Colonic mucosa (tissue), 4 donors: Measurements from ENCODE around the gene COL23A1. TPM values are rescaled to one million over a fixed set of nuclear protein-coding genes. Genes with fewer than 3 reads are reported as not detected.

ENCODE experiments used
- DNase-seq: peaks from one replicate; pipeline ENCODE4 v3.0.0-alpha.2; 2020
- H3K27ac ChIP-seq: fragments of 200-600 bp; one replicate; pipeline ENCODE4 v1.8.0; 2021
- H3K27me3 ChIP-seq: fragments of 200-600 bp; one replicate; pipeline ENCODE4 v1.8.0; 2021
- H3K36me3 ChIP-seq: fragments of 200-600 bp; one replicate; pipeline ENCODE4 v1.8.0; 2021
- H3K4me1 ChIP-seq: fragments of 200-600 bp; one replicate; pipeline ENCODE4 v1.8.0; 2021; ENCODE audit warnings: mild to moderate bottlenecking
- H3K4me3 ChIP-seq: fragments of 200-600 bp; one replicate; pipeline ENCODE4 v1.8.0; 2021
- H3K9ac ChIP-seq, 2 donors: one replicate each; pipeline ENCODE4 v1.7.0; 2013; ENCODE audit warnings: control low read depth in 2 of 2, low read depth in 2 of 2, low read length in 2 of 2
- H3K9me3 ChIP-seq: fragments of 200-600 bp; one replicate; pipeline ENCODE4 v1.8.0; 2021
- CTCF ChIP-seq: fragments of 200-600 bp; IDR thresholded peaks from one replicate; pipeline ENCODE4 v1.8.0; 2022; ENCODE audit warnings: antibody characterized with exemption, mild to moderate bottlenecking
- intact Hi-C: fragments of 100-400 bp; cut with DNase I; formaldehyde crosslinking; loops from one replicate; pipeline ENCODE4 v1.14.1; 2022
- total RNA-seq, 2 donors: library from RNA; stranded (reverse); fragmentation: NEBNext Ultra II Directional in 1 of 2; extraction: Animal tissue kit (Norgen Biotek cat#: 25700) in 1 of 2; gene quantifications; one replicate each; pipeline ENCODE4 v1.2.1, GENCODE V29; 2021
- donor health status: healthy.
- donor health status: DM: no; HTN: no; CAD: no.
- donor health status: DM: no; HTN: no; CAD: no.

Gene COL23A1
- total RNA-seq, 2 donors from 2014 or later: 0.37 to 0.49 TPM

- H3K9me3 ChIP-seq: no peaks in the 10 kb centered on the region
- no peak for DNase-seq
- no peaks in the 10 kb centered on the region for H3K27me3 ChIP-seq
- H3K9ac ChIP-seq: no peak overlapping the region
- H3K27ac ChIP-seq: no peak overlapping the region
- intact Hi-C loops: no loop called here
- no peaks in the 10 kb centered on the region for H3K4me1 ChIP-seq
- TF ChIP-seq CTCF: no peak
- no peaks in the 10 kb centered on the region for H3K36me3 ChIP-seq
- no peak overlapping the region for H3K4me3 ChIP-seq
Observed at GRCh38 chr5:178441486-178442270, 148.5 kb downstream of the COL23A1 start.

GRCh38 chr5:178440181-178440580 is 150.0 kb downstream of the COL23A1 start:
- no peak for TF ChIP-seq CTCF
- no peaks in the 10 kb centered on the region for H3K36me3 ChIP-seq
- H3K4me1 ChIP-seq: no peaks in the 10 kb centered on the region
- no peak for DNase-seq
- no peak overlapping the region for H3K27ac ChIP-seq
- H3K9me3 ChIP-seq: no peaks in the 10 kb centered on the region
- no peak overlapping the region for H3K4me3 ChIP-seq
- H3K27me3 ChIP-seq: no peaks in the 10 kb centered on the region
- intact Hi-C loops: no loop called here
- no peak overlapping the region for H3K9ac ChIP-seq

DNA sequence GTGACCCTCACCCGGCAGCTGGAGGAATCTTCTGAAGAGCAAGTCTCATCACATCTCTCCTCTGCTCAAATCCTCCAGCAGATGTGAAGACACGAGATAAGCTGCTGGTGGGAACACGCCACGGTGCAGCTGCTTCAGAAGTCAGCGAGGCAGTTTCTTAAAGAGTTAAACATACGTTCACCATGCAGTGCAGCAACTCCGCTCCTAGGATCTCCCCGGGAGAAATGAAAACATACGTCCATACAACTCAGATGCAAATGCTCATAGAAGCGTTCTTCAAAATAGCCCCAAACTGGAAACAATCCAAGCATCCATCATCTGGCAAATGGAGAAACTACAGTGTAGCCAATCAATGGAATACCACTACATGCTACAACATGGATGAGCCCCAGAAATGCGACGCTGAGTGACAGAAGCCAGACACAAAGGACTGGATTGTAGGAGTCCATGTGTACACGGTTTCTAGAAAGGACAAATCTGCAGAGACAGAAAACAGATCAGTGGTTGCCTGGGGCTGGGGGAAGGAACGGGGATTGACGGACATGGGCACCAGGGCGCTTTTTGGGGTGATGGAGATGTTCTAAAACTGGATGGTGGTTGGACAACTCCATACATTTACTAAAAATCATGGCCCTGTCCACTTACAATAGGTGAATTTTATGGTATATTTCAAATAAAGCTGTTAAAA is 150.6 kb downstream of the COL23A1 start:
- Histone ChIP-seq H3K4me3 (no peak overlapping the region), H3K36me3 (no peaks in the 10 kb centered on the region), H3K9me3 (no peaks in the 10 kb centered on the region), H3K9ac (no peak overlapping the region), H3K27ac (no peak overlapping the region), H3K4me1 (no peaks in the 10 kb centered on the region), H3K27me3 (no peaks in the 10 kb centered on the region)
- TF ChIP-seq CTCF: no peak
- intact Hi-C loops: no loop called here
- DNase-seq: no peak

- no peak overlapping the region for H3K9ac ChIP-seq
- no peaks in the 10 kb centered on the region for H3K4me1 ChIP-seq
- no peak for TF ChIP-seq CTCF
- H3K27me3 ChIP-seq: no peaks in the 10 kb centered on the region
- H3K36me3 ChIP-seq: no peaks in the 10 kb centered on the region
- intact Hi-C loops: no loop called here
- no peak overlapping the region for H3K4me3 ChIP-seq
- no peak for DNase-seq
- no peaks in the 10 kb centered on the region for H3K9me3 ChIP-seq
- H3K27ac ChIP-seq: no peak overlapping the region
Observed at GRCh38 chr5:178438796-178439195, 151.4 kb downstream of the COL23A1 start.

GRCh38 chr5:178437386-178438075 is 152.7 kb downstream of the COL23A1 start:
- Histone ChIP-seq H3K9me3 (no peaks in the 10 kb centered on the region), H3K36me3 (no peaks in the 10 kb centered on the region), H3K27me3 (no peaks in the 10 kb centered on the region), H3K27ac (no peak overlapping the region), H3K4me3 (no peak overlapping the region), H3K4me1 (no peaks in the 10 kb centered on the region), H3K9ac (no peak overlapping the region)
- no peak for DNase-seq
- no peak for TF ChIP-seq CTCF
- intact Hi-C loops: no loop called here
